Hepatocyte (in vitro differentiated cells): ENCODE measurements around the gene NUCB2. TPM values are rescaled to one million over a fixed set of nuclear protein-coding genes. Genes with fewer than 3 reads are reported as not detected.

ENCODE experiments used
- DNase-seq: peaks from one replicate; pipeline ENCODE4 v3.0.0-alpha.2; 2016; ENCODE audit warnings: low spot score
- H2AFZ ChIP-seq: fragments of 200-600 bp; sonication (generic); 2 replicates; pipeline ENCODE4 v1.6.0; 2016; ENCODE audit warnings: antibody characterized with exemption, mild to moderate bottlenecking
- H3K27ac ChIP-seq: fragments of 200-600 bp; sonication (generic); 2 replicates; pipeline ENCODE4 v1.5.1; 2016; ENCODE audit warnings: mild to moderate bottlenecking
- H3K27me3 ChIP-seq: fragments of 200-600 bp; sonication (generic); 2 replicates; pipeline ENCODE4 v1.6.1; 2016
- H3K36me3 ChIP-seq: fragments of 200-600 bp; sonication (generic); replicated peaks from 2 replicates; pipeline ENCODE4 v1.5.1; 2016; ENCODE audit warnings: low read depth; ENCODE audit not compliant: insufficient read depth
- H3K4me1 ChIP-seq: fragments of 200-600 bp; sonication (generic); 2 replicates; pipeline ENCODE4 v1.5.1; 2016; ENCODE audit warnings: mild to moderate bottlenecking, moderate library complexity; ENCODE audit not compliant: insufficient read depth
- H3K4me2 ChIP-seq: fragments of 200-600 bp; sonication (generic); 2 replicates; pipeline ENCODE4 v1.6.0; 2016
- H3K4me3 ChIP-seq: fragments of 200-600 bp; sonication (generic); 2 replicates; pipeline ENCODE4 v1.5.1; 2016; ENCODE audit warnings: mild to moderate bottlenecking
- H3K79me2 ChIP-seq: fragments of 200-600 bp; sonication (generic); 2 replicates; pipeline ENCODE4 v1.6.0; 2017; ENCODE audit warnings: mild to moderate bottlenecking
- H3K9me2 ChIP-seq: fragments of 200-600 bp; sonication (generic); replicated peaks from 2 replicates; pipeline ENCODE4 v1.6.0; 2017; ENCODE audit warnings: mild to moderate bottlenecking; ENCODE audit not compliant: insufficient read depth
- H3K9me3 ChIP-seq: fragments of 200-600 bp; sonication (generic); 2 replicates; pipeline ENCODE4 v1.5.1; 2016; ENCODE audit warnings: low read depth, mild to moderate bottlenecking
- H4K20me1 ChIP-seq: fragments of 200-600 bp; sonication (generic); 2 replicates; pipeline ENCODE4 v1.6.0; 2016; ENCODE audit warnings: mild to moderate bottlenecking; ENCODE audit not compliant: insufficient read depth, poor library complexity, severe bottlenecking
- CTCF ChIP-seq: fragments of 200-600 bp; sonication (generic); IDR thresholded peaks from 2 replicates; pipeline ENCODE4 v1.5.1; 2016; ENCODE audit warnings: antibody characterized with exemption, mild to moderate bottlenecking; ENCODE audit not compliant: poor library complexity
- EZH2 ChIP-seq: fragments of 200-600 bp; sonication (generic); IDR thresholded peaks from 2 replicates; pipeline ENCODE4 v1.6.1; 2016; ENCODE audit warnings: antibody characterized with exemption, mild to moderate bottlenecking, borderline replicate concordance
- EZH2phosphoT487 ChIP-seq: fragments of 200-600 bp; sonication (generic); IDR thresholded peaks from one replicate; pipeline ENCODE4 v1.6.1; 2018; ENCODE audit warnings: antibody characterized with exemption, mild to moderate bottlenecking, low read depth, moderate library complexity; ENCODE audit not compliant: unreplicated experiment, severe bottlenecking
- WGBS: methylation state at CpG from one replicate; pipeline ENCODE4 v1.1.6; 2016; ENCODE audit warnings: low lambda C conversion rate; ENCODE audit errors: missing lambda C conversion rate; 5-methylcytosine and 5-hydroxymethylcytosine counted together
- polyA plus RNA-seq: library from polyadenylated mRNA; unstranded; fragments of >200 nt; fragmentation: Nextera tagmentation; extraction: Ambion mirVana; gene quantifications from 2 replicates; pipeline ENCODE4 v1.2.1, GENCODE V29; 2016
- total RNA-seq: library from RNA; depleted of rRNA; stranded (reverse); fragments of >200 nt; gene quantifications from 2 replicates; pipeline ENCODE4 v1.2.3, GENCODE V29; 2014

Gene NUCB2
- total and polyA plus RNA-seq, 2 experiments from 2014 or later: 93.4 to 196 TPM

- H3K4me3 ChIP-seq: no peak overlapping the region
- H3K36me3 ChIP-seq: no peaks in the 10 kb centered on the region
- H3K27ac ChIP-seq: no peak overlapping the region
- TF ChIP-seq EZH2phosphoT487 (no peak), CTCF (no peak), EZH2 (no peak)
- H3K9me2 ChIP-seq: no peaks in the 10 kb centered on the region
- no peaks in the 10 kb centered on the region for H3K27me3 ChIP-seq
- no peaks in the 10 kb centered on the region for H4K20me1 ChIP-seq
- DNase-seq: no peak
- no peaks in the 10 kb centered on the region for H3K4me1 ChIP-seq
- 72% methylated on average over 3 of the region's 3 CpGs for WGBS
- no peaks in the 10 kb centered on the region for H3K79me2 ChIP-seq
- no peak overlapping the region for H3K4me2 ChIP-seq
- peaks cover 6% of the 10 kb centered on the region for H3K9me3 ChIP-seq
- H2AFZ ChIP-seq: no peak overlapping the region
Measured at GRCh38 chr11:17376493-17376892, 100.0 kb downstream of the NUCB2 start.

GRCh38 chr11:17378655-17379054, 102.1 kb downstream of the NUCB2 start:
- no peaks in the 10 kb centered on the region for H3K4me1 ChIP-seq
- H3K9me2 ChIP-seq: no peaks in the 10 kb centered on the region
- H2AFZ ChIP-seq: no peak overlapping the region
- no peak for DNase-seq
- no peak overlapping the region for H3K4me2 ChIP-seq
- TF ChIP-seq EZH2 (no peak), CTCF (no peak), EZH2phosphoT487 (no peak)
- no peaks in the 10 kb centered on the region for H3K27me3 ChIP-seq
- no peaks in the 10 kb centered on the region for H4K20me1 ChIP-seq
- H3K27ac ChIP-seq: no peak overlapping the region
- 71% methylated on average over 2 of the region's 2 CpGs for WGBS
- H3K79me2 ChIP-seq: no peaks in the 10 kb centered on the region
- H3K9me3 ChIP-seq: no peaks in the 10 kb centered on the region
- no peaks in the 10 kb centered on the region for H3K36me3 ChIP-seq
- H3K4me3 ChIP-seq: no peak overlapping the region

DNA sequence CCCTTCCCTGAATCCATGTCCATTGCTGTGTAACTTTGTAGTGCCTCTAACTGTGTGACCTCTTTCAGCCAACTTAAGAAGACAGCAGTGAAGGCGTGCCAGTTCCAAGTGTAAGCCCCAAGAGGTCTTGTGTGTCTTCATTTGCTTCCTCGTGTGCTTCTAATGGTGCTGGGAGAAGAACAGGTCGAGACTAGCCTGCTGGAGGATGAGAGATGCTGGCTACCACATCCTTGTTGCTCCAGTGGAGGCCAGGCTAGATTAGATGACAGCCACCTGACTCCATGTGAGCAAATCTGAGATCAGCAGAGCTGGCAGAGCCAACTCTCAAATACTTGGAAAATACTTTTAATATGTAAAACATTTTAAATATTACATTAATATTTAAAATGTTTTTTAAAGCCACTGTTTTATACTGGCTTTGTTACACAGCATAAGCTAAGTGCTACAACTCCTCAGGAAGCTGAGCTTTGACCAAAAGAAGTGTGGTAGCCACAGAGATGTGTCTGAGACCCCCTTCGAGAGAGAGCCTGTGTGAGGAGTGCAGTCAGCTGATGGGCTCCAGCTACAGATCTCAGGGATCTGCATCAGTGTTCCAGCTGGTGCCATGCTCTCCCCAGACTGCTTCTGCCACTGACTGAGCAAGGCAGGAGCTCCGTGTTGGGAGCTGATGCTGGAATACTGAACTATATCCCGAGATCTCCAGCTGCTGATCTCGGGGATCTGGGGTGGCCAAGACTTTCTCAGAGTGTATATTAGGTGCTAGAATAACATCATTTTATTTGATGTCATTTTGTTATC, 103.0 kb downstream of the NUCB2 start:
- Histone ChIP-seq H2AFZ (no peak overlapping the region), H3K27ac (no peak overlapping the region), H3K4me1 (no peaks in the 10 kb centered on the region), H3K4me3 (no peak overlapping the region), H4K20me1 (no peaks in the 10 kb centered on the region), H3K36me3 (no peaks in the 10 kb centered on the region), H3K79me2 (no peaks in the 10 kb centered on the region), H3K27me3 (no peaks in the 10 kb centered on the region), H3K4me2 (no peak overlapping the region), H3K9me3 (no peaks in the 10 kb centered on the region), H3K9me2 (no peaks in the 10 kb centered on the region)
- TF ChIP-seq CTCF (no peak), EZH2 (no peak), EZH2phosphoT487 (no peak)
- WGBS: 80% methylated on average over 7 of the region's 7 CpGs
- no peak for DNase-seq
